Measurements from ENCODE around the gene DNAH17.

GRCh38 chr17:78398390-78398789 is 178.8 kb downstream of the DNAH17 start:
- TF ChIP-seq ZFP30 (CRISPR knock-in tag; IDR thresholded peaks at IDR 0.05) (no peak), SNAI2 (CRISPR knock-in tag; IDR thresholded peaks at IDR 0.05) (no peak), ARNTL (CRISPR knock-in tag; IDR thresholded peaks at IDR 0.05; ENCODE audit: borderline replicate concordance, low read depth) (no peak), ZC3H10 (CRISPR knock-in tag; IDR thresholded peaks at IDR 0.05) (no peak), CREB5 (CRISPR knock-in tag; IDR thresholded peaks at IDR 0.05; ENCODE audit: low read depth) (no peak)

Measured in SK-N-SH treated with all-trans-retinoic acid at 6 μM for 48 hours (cell line).